SIG-M5 (cell line): ENCODE measurements around the gene PDCD2.
A peak's percentile ranks its signal among the peaks of the same experiment; 100 is the strongest.
"Not testable (repeated sequence)": the region's sequence is repeated elsewhere in the genome, so short reads cannot be mapped to it uniquely, and the experiment has no call there.

Source experiments
- DNase-seq: peaks from one replicate; lab custom pipeline; 2025; lab: John Stamatoyannopoulos, UW

The PDCD2 gene

GRCh38 chr6:170584181-170584953, at the start of gene PDCD2:
Gene PDCD2, minus strand, starts transcription at chr6:170584637. Its CDS starts 56 bp downstream, at chr6:170584581.
- DNase-seq = peak; percentile 38

- DNase-seq = not testable (repeated sequence)
These were observed 31.6 kb upstream of the PDCD2 start for GRCh38 chr6:170616020-170616554.

- DNase-seq = not testable (repeated sequence)
These were observed 27.9 kb upstream of the PDCD2 start for GRCh38 chr6:170612256-170612804.

- DNase-seq = not testable (repeated sequence)
These were observed 24.8 kb upstream of the PDCD2 start for GRCh38 chr6:170609225-170609624.

GRCh38 chr6:170605574-170606259, 21.3 kb upstream of the PDCD2 start:
- DNase-seq = no peak

- DNase-seq = no peak
These were observed 12.8 kb upstream of the PDCD2 start for GRCh38 chr6:170597278-170597677.

- DNase-seq = no peak
These were observed 12.0 kb upstream of the PDCD2 start for GRCh38 chr6:170596426-170596825.

GRCh38 chr6:170590725-170591124, 6.3 kb upstream of the PDCD2 start:
- no peak for DNase-seq

- no peak for DNase-seq
These were observed 589 bp upstream of the PDCD2 start for GRCh38 chr6:170584954-170585498.

- no peak for DNase-seq
These were observed 669 bp downstream of the PDCD2 start for GRCh38 chr6:170583756-170584180.

GRCh38 chr6:170578909-170579308, 5.5 kb downstream of the PDCD2 start:
- DNase-seq = no peak

GRCh38 chr6:170575250-170575649, 9.2 kb downstream of the PDCD2 start:
- no peak for DNase-seq

GRCh38 chr6:170572704-170573466, 11.6 kb downstream of the PDCD2 start:
- DNase-seq = no peak

GRCh38 chr6:170564936-170565530, 19.4 kb downstream of the PDCD2 start:
- DNase-seq = no peak

- DNase-seq = no peak
These were observed 22.9 kb downstream of the PDCD2 start for GRCh38 chr6:170561555-170561954.

- DNase-seq = no peak
These were observed 29.1 kb downstream of the PDCD2 start for GRCh38 chr6:170555305-170555704.

GRCh38 chr6:170554796-170555137, 29.7 kb downstream of the PDCD2 start:
- DNase-seq = no peak

- DNase-seq = peak; percentile 97
These were observed 30.2 kb downstream of the PDCD2 start, which contains the start of gene TBP for GRCh38 chr6:170554013-170554795. Gene TBP, plus strand, starts transcription at chr6:170554369. Its CDS starts 2,661 bp downstream, at chr6:170557030.

GRCh38 chr6:170553534-170554012, 30.9 kb downstream of the PDCD2 start:
- peak; percentile 24 for DNase-seq
